Uterus (tissue), 2 donors: Measurements from ENCODE around the gene ZNF407.

Experiments
- POLR2A ChIP-seq, 2 donors: fragments of 450-650 bp; IDR thresholded peaks; one replicate each; pipeline ENCODE4 v1.6.1; 2016; ENCODE audit warnings: antibody characterized with exemption in 2 of 2, mild to moderate bottlenecking in 1 of 2, moderate library complexity in 1 of 2
- TF ChIP-seq, protein P1 (sequence below), 4 experiments: fragments of 200-600 bp in 2 of 4; fragments of 450-650 bp in 2 of 4; sonication (generic) in 2 of 4; IDR thresholded peaks; one replicate each; pipeline ENCODE4 v1.5.1; 2016 to 2019; ENCODE audit warnings: antibody characterized with exemption in 4 of 4, mild to moderate bottlenecking in 2 of 4, moderate library complexity in 1 of 4

DNA sequence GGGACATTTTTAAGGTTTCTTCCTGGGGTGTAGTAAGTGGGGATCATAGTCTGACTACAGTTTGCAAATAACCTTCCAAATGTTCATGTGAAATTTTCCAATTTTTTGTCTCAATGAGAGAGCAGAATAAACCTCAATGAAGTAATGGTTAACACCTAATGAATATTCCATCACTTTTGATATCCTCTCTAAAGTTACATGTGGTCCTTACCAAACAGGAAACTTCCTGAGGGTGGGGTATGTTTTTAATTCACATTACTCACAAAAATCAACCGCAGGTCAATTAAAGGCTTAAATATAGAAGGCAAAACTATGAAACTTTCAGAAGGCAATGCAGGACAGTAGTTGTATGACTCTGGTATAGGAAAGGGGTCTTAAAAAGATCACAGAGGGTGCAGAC is 13.2 kb downstream of the ZNF407 start:
- TF ChIP-seq, protein P1, sequence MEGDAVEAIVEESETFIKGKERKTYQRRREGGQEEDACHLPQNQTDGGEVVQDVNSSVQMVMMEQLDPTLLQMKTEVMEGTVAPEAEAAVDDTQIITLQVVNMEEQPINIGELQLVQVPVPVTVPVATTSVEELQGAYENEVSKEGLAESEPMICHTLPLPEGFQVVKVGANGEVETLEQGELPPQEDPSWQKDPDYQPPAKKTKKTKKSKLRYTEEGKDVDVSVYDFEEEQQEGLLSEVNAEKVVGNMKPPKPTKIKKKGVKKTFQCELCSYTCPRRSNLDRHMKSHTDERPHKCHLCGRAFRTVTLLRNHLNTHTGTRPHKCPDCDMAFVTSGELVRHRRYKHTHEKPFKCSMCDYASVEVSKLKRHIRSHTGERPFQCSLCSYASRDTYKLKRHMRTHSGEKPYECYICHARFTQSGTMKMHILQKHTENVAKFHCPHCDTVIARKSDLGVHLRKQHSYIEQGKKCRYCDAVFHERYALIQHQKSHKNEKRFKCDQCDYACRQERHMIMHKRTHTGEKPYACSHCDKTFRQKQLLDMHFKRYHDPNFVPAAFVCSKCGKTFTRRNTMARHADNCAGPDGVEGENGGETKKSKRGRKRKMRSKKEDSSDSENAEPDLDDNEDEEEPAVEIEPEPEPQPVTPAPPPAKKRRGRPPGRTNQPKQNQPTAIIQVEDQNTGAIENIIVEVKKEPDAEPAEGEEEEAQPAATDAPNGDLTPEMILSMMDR (IDR thresholded peaks at IDR 0.05), result no peak
- no peak for TF ChIP-seq POLR2A (IDR thresholded peaks at IDR 0.05)
